Keratinocyte (primary cell): Measurements from ENCODE around the gene SFRP2. TPM values are rescaled to one million over a fixed set of nuclear protein-coding genes. Genes with fewer than 3 reads are reported as not detected.

ENCODE experiments used
- DNase-seq: peaks from one replicate; pipeline ENCODE4 v3.0.0-alpha.2; 2011; ENCODE audit warnings: low read depth, missing footprints, low spot score
- FAIRE-seq: peaks from 2 replicates; lab custom pipeline; 2011; peaks lifted over from hg19 to GRCh38; lab: Jason Lieb, UNC
- H2AFZ ChIP-seq: 2 replicates; pipeline ENCODE4 v1.6.0; 2012; ENCODE audit warnings: low read length, control low read depth, inconsistent platforms; ENCODE audit not compliant: control insufficient read depth
- H3K27ac ChIP-seq: 2 replicates; pipeline ENCODE4 v1.5.1; 2011; ENCODE audit warnings: low read length; ENCODE audit not compliant: control insufficient read depth, insufficient read depth
- H3K27me3 ChIP-seq: 3 replicates; pipeline ENCODE4 v1.6.0; 2011; ENCODE audit warnings: low read length; ENCODE audit not compliant: control insufficient read depth, insufficient read depth; ENCODE audit errors: extremely low read depth
- H3K36me3 ChIP-seq, 2 experiments: 2 replicates in 1 of 2; 3 replicates in 1 of 2; pipeline ENCODE4 v1.5.1; 2011; ENCODE audit warnings: low read length in 2 of 2, mild to moderate bottlenecking in 1 of 2; ENCODE audit not compliant: control insufficient read depth in 2 of 2, insufficient read depth in 2 of 2; ENCODE audit errors: extremely low read depth in 1 of 2
- H3K4me1 ChIP-seq: 3 replicates; pipeline ENCODE4 v1.5.1; 2011; ENCODE audit warnings: low read length; ENCODE audit not compliant: control insufficient read depth, insufficient read depth; ENCODE audit errors: extremely low read depth
- H3K4me2 ChIP-seq: 3 replicates; pipeline ENCODE4 v1.6.0; 2011; ENCODE audit warnings: low read depth, low read length; ENCODE audit not compliant: control insufficient read depth, insufficient read depth; ENCODE audit errors: extremely low read depth
- H3K4me3 ChIP-seq, 3 experiments: fragments of 200-600 bp in 1 of 3; sonication (generic) in 1 of 3; 2 replicates in 2 of 3; 3 replicates in 1 of 3; pipeline ENCODE4 v1.5.1; 2011 to 2016; ENCODE audit warnings: low read length in 3 of 3, mild to moderate bottlenecking in 3 of 3, control low read depth in 2 of 3, inconsistent platforms in 1 of 3, low read depth in 1 of 3, mixed read lengths in 1 of 3, mixed run types in 1 of 3, moderate library complexity in 1 of 3; ENCODE audit not compliant: control insufficient read depth in 2 of 3, insufficient read depth in 2 of 3; ENCODE audit errors: extremely low read depth in 1 of 3
- H3K79me2 ChIP-seq: 2 replicates; pipeline ENCODE4 v1.6.0; 2012; ENCODE audit warnings: low read length; ENCODE audit not compliant: control insufficient read depth, insufficient read depth
- H3K9ac ChIP-seq: 3 replicates; pipeline ENCODE4 v1.6.0; 2011; ENCODE audit warnings: low read length; ENCODE audit not compliant: control insufficient read depth, insufficient read depth; ENCODE audit errors: extremely low read depth
- H3K9me1 ChIP-seq: 3 replicates; pipeline ENCODE4 v1.6.0; 2011; ENCODE audit warnings: low read length; ENCODE audit not compliant: control insufficient read depth, insufficient read depth; ENCODE audit errors: extremely low read depth
- H3K9me3 ChIP-seq: 2 replicates; pipeline ENCODE4 v1.5.1; 2012; ENCODE audit warnings: low read depth, low read length; ENCODE audit not compliant: control insufficient read depth
- H4K20me1 ChIP-seq: 3 replicates; pipeline ENCODE4 v1.6.0; 2011; ENCODE audit warnings: low read length; ENCODE audit not compliant: control insufficient read depth, insufficient read depth; ENCODE audit errors: extremely low read depth
- CTCF ChIP-seq, 3 experiments: IDR thresholded peaks in 1 of 3; conservative IDR thresholded peaks in 1 of 3; optimal IDR thresholded peaks in 1 of 3; 2 replicates in 2 of 3; 3 replicates in 1 of 3; pipeline versions ENCODE3 to v1.5.1; 2011; ENCODE audit warnings: low read length in 3 of 3, mild to moderate bottlenecking in 3 of 3, moderate library complexity in 2 of 3, control low read depth in 1 of 3, inconsistent platforms in 1 of 3; ENCODE audit not compliant: insufficient read depth in 2 of 3; ENCODE audit errors: extremely low read depth in 1 of 3
- EZH2 ChIP-seq: IDR thresholded peaks from one replicate; pipeline ENCODE4 v1.6.1; 2012; ENCODE audit warnings: inconsistent platforms, mild to moderate bottlenecking, low read length, moderate library complexity
- dilution Hi-C: fragments of 300-500 bp; cut with MboI; formaldehyde crosslinking; loops from one replicate; pipeline ENCODE4 v1.7.0; 2020; ENCODE audit warnings: low sequenced_read_pairs; ENCODE audit not compliant: extremely low pct_ligation_motif_present
- polyA plus RNA-seq, 5 experiments: library from polyadenylated mRNA; depleted of rRNA in 3 of 5; stranded (reverse) in 3 of 5; stranded (forward) in 1 of 5; unstranded in 1 of 5; fragments of >200 nt; gene quantifications; 1 replicate in 1 of 5; 2 replicates in 3 of 5; 3 replicates in 1 of 5; pipeline versions ENCODE4 v1.2.1 to v1.2.3, GENCODE V29; 2011 to 2012; ENCODE audit warnings: missing spikeins in 2 of 5, low read depth in 1 of 5, low replicate concordance in 1 of 5

SFRP2 gene
- polyA plus RNA-seq, 1 donor (not counting 4 experiments of a cell fraction or from before 2014, with no cell fraction given) = not detected

- Histone ChIP-seq H3K79me2 (no peaks in the 10 kb centered on the region), H3K4me2 (no peak overlapping the region), H2AFZ (no peak overlapping the region), H3K27me3 (no peaks in the 10 kb centered on the region), H3K9me1 (no peaks in the 10 kb centered on the region), H3K9me3 (peaks cover 2% of the 10 kb centered on the region), H3K4me3 (no peak overlapping the region), H3K27ac (no peak overlapping the region), H3K4me1 (peaks cover 17% of the 10 kb centered on the region), H4K20me1 (no peaks in the 10 kb centered on the region), H3K36me3 (no peaks in the 10 kb centered on the region), H3K9ac (no peak overlapping the region)
- TF ChIP-seq CTCF (optimal IDR thresholded peaks at IDR 0.05 in 1 of 3, IDR thresholded peaks at IDR 0.05 in 1 of 3, conservative IDR thresholded peaks at IDR 0.05 in 1 of 3; ENCODE audit: extremely low read depth in 1 of 3, insufficient read depth in 2 of 3, low read length in 3 of 3) (no peak), EZH2 (no peak)
- no peak for DNase-seq
- dilution Hi-C loops = no loop called here
- FAIRE-seq = no peak
Measured at GRCh38 chr4:153745651-153746050, 43.2 kb downstream of the SFRP2 start.

- DNase-seq (no peak), FAIRE-seq (no peak)
- no peak overlapping the region for H3K4me3 ChIP-seq
- dilution Hi-C loops = no loop called here
- H3K4me2 ChIP-seq = no peak overlapping the region
- H4K20me1 ChIP-seq = no peaks in the 10 kb centered on the region
- H3K9me3 ChIP-seq = peaks cover 2% of the 10 kb centered on the region
- no peak overlapping the region for H3K27ac ChIP-seq
- H3K79me2 ChIP-seq = no peaks in the 10 kb centered on the region
- no peak overlapping the region for H2AFZ ChIP-seq
- H3K36me3 ChIP-seq = no peaks in the 10 kb centered on the region
- no peaks in the 10 kb centered on the region for H3K4me1 ChIP-seq
- no peaks in the 10 kb centered on the region for H3K27me3 ChIP-seq
- TF ChIP-seq CTCF (optimal IDR thresholded peaks at IDR 0.05 in 1 of 3, IDR thresholded peaks at IDR 0.05 in 1 of 3, conservative IDR thresholded peaks at IDR 0.05 in 1 of 3; ENCODE audit: extremely low read depth in 1 of 3, insufficient read depth in 2 of 3, low read length in 3 of 3) (no peak), EZH2 (no peak)
- no peaks in the 10 kb centered on the region for H3K9me1 ChIP-seq
- H3K9ac ChIP-seq = no peak overlapping the region
Measured at GRCh38 chr4:153741541-153741940, 47.3 kb downstream of the SFRP2 start.
